Hematopoietic multipotent progenitor cell treated with erythropoietin and hydrocortisone succinate and interleukin-3 and kit ligand, for 17 days (in vitro differentiated cells): ENCODE data around the gene SPP2.

Experiments used
- DNase-seq: peaks from one replicate; pipeline ENCODE4 v3.0.0-alpha.2; 2015; ENCODE audit warnings: low spot score

SPP2 gene, protein sequence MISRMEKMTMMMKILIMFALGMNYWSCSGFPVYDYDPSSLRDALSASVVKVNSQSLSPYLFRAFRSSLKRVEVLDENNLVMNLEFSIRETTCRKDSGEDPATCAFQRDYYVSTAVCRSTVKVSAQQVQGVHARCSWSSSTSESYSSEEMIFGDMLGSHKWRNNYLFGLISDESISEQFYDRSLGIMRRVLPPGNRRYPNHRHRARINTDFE

GRCh38 chr2:234050455-234051135 lies at the start of gene SPP2:
Gene SPP2 (plus strand): TSS chr2:234050702. CDS start chr2:234050787, 85 bp downstream.
- no peak for DNase-seq

DNA sequence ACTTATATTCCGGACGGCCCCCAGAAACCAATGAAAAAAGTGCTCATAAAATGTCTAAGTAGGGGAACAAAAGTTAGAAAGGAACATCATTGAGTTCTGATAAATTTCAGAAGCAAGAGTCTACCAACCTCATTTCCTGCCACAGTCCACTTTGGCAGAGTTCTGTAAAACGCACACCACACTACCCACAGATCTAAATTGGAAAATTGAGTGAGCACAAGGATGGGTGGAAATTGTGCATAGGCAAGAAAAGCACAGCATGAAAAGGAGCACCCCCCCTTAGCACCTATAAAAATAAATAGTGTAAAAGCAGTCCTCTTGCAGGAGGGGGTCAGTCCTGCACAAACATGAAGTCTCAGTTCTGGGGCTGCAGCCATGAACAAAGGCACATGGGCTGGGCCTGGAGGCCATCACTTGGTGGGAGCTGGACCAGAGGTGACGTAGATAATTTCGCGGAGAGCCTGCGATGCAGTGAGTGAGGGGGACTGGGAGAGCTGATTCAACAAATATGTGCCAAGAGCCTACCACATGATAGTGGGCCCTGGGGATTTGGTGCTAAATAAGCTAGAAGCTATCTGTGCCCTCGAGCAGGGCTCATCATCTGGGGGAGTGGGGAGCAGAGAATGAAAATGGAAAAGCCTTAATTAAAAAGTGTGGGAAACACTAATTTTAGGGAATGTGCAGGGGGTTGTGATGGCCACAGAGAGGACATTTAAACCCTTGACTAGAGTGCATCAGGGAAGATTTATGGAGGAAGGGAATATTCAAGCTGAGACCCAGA lies 48.9 kb upstream of the SPP2 start:
- DNase-seq = no peak

DNA sequence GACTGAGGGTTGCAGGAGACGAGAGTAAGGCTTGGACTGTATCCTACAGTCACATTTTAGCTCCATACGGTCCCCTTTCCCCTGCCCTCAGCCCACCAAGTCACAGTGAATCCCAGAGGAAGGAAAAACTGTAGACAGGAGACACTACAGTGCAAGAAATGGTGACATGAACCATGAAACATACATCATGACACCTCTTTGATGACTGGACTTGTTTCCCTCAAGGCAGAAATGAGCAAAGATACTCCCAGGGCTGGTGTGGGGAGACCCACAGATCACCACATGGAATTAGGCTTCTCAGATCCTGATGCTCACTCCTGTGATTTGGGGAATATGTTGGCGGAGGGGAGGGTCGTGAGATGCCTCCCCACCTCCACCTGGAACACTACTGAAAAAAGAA lies 48.2 kb upstream of the SPP2 start:
- no peak for DNase-seq

DNA sequence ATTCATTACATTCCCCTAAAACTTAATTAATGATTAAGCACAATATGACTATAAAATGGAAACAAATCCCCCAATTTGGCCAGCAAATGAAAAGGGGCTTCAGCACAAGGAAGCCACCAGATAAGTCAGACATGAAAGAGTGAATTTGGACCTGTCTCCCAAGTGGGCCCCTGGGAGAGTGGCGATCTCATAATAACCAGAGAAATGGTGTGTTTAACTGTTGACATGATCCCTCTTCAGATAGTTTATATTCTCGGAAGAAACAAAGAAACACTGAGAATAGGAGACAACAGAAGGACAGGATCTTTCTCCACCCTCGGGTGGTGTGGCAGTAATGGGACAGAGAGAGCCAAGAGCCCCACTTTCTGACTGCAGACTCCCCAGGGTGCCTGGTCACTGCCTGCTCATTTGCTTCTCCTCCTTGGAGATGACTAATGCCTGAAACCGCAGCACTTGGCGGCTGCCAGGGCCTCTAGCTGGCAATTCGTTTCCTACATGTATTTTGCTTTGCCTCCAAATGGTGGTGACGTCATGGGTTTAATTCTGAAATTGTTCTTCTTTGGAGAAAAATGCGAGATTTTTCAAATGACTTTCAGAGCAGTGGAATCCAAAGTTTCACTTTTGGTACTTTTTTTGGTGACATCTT lies 46.4 kb upstream of the SPP2 start:
- DNase-seq = no peak

DNA sequence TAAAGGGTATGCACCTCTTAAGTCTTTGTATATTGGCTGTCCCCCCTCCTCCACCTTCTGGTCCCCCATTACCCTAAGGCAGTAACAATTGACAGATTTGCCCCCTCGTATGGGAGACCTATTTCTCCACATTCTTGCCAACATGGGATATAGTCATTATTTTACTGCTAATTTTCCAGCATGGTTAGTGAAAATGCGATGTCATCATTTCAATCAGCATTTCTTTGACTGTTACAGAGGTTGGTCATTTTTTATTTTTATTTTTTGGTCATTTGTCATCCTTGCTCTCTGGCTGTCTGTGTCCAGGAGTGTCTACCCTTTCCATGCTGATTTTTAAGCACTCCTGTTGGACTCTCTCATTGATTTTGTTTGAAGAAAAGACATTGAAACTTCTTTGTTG lies 45.4 kb upstream of the SPP2 start:
- no peak for DNase-seq

DNA sequence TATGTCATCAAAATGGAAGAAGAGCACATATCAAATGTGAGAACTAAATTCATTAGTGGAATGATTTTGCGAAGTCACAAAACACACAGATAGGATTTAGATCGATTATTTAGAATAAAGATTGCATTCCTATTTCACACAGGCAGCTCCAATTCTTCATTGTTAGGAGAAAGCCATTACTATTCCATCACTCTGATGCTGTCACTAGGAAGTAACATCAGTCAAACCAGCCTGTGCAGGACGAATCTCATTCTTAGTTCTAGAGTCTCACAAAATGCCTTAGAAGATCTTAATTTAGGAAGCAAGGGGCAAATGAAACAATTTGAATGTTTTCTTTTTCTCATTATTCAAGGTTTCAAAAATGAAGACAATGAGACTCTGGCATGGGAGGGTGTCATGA lies 44.0 kb upstream of the SPP2 start:
- no peak for DNase-seq

DNA sequence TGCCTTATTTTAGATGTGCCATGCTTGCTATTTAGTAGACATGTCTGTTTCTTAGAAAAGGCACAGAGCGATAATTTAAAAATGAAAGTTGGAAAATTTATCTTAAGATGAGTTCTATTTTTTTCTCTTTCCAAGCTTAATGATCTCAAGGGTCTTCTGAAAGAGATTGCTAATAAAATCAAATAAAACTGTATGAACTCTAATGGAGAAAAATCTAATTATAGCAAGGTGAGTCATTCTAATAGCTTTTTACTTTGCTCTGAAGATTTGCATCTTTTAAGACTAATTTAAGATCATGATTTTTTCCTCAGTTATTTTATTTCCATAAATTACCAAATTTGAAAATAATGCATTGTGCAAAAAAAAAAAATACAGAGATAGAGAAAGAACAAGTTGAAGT lies 36.1 kb upstream of the SPP2 start:
- DNase-seq = no peak

DNA sequence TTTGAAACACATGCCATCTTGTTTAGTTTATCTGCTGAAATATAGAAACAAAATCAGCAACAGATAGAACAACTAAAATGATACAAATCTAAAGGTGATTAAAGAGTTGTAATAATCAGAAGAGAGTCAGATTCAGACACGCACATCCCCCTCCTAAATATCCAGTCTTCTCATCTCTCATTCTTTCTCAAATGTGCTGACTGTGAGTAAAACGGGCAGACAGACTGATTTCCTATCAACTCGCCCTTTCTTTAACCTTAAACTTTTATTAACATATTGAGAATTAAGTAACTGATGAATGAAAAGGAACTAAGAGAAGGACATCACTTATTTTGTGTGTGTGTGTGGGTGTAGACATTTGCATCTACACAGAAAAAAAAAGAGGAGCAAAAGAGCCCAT lies 34.6 kb upstream of the SPP2 start:
- no peak for DNase-seq

DNA sequence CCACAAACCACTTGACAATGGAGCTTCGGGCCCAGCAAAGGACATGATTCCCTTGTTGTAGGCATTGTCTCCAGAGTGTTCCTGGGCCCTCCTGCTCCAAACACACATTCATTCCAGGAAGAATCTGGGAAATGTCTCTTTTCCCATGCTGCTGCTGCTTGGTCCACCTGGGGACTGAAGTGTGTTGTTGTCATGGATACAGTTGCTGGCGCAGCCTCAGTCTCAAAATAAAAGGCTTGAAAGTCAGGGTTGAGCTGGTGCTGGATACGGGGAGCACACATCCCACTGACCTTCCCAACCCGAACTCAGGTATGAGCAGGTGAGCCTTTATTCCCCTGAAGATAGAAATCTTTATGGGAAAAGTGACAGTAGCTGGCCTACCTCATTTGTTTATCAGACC lies 30.6 kb upstream of the SPP2 start:
- DNase-seq = no peak

- DNase-seq = no peak
Measured at GRCh38 chr2:234020332-234020731, 30.2 kb upstream of the SPP2 start.

DNA sequence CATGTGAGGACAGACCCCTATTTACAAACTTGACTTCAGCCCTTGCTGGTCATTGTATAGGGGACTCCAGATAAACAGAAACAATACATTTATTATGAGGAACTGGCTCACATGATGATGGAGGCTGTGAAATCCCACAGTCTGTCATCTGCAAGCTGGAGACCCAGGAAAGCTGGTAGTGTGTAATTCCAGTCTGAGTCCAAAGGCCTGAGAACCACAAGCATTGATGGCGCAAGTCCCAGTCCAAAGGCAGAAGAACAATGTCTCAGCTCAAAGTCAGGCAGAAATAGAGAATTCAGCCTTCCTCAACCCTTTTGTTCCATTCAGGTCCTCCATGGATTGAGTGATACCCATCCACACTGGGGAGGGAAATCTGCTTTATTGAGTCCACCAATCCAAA lies 28.1 kb upstream of the SPP2 start:
- no peak for DNase-seq

- no peak for DNase-seq
Measured at GRCh38 chr2:234024304-234024703, 26.2 kb upstream of the SPP2 start.

- no peak for DNase-seq
Measured at GRCh38 chr2:234025466-234025865, 25.0 kb upstream of the SPP2 start.

- DNase-seq = no peak
Measured at GRCh38 chr2:234025891-234026401, 24.6 kb upstream of the SPP2 start.

DNA sequence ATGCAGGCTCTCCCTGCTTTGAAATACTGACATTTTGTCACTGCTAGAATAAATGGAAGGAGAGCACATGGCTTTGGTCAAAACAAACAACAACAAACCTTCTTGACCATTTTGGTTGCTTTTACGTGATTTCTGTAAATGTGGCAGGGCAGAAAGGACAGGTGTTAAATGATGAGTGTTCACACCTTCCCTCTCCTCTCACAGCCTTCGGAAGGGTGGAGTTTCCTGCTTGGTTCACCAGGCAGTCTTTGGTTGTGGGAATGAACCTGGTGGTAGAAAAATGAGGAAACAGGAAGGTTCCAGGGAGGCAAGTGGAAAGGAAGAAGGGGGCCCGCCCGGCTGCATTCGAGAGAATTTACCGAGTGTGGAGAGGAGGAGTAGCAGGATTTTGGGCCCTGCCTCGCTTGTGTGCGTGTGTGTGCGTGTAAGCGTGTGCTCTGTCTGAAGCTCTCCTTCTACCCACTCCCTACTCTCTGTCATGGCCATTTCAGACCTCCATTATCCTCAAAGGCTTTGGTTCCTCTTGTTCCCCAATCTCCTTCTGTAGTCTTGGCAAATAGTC lies 23.7 kb upstream of the SPP2 start:
- no peak for DNase-seq

DNA sequence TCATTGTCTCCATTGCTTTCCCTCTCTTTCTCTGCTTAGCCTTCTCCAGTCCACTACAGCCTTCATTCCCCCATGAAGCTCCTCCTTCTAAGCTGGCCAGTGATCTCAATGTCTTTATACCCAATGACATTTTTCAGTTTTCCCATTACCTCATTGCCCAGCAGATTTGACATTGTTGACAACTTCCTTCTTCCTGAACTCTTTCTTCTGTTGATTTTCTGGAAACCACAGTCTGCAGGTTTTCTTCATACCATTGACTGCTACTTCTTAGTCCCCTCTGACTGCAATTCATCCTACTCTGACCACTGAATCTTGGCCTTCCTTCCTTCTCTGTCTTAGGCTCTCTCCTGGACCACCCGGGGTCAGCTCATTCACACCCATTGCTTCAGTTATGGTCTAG lies 22.9 kb upstream of the SPP2 start:
- DNase-seq = no peak

- DNase-seq = no peak
Measured at GRCh38 chr2:234029150-234029733, 21.3 kb upstream of the SPP2 start.

- DNase-seq = no peak
Measured at GRCh38 chr2:234031207-234031606, 19.3 kb upstream of the SPP2 start.

DNA sequence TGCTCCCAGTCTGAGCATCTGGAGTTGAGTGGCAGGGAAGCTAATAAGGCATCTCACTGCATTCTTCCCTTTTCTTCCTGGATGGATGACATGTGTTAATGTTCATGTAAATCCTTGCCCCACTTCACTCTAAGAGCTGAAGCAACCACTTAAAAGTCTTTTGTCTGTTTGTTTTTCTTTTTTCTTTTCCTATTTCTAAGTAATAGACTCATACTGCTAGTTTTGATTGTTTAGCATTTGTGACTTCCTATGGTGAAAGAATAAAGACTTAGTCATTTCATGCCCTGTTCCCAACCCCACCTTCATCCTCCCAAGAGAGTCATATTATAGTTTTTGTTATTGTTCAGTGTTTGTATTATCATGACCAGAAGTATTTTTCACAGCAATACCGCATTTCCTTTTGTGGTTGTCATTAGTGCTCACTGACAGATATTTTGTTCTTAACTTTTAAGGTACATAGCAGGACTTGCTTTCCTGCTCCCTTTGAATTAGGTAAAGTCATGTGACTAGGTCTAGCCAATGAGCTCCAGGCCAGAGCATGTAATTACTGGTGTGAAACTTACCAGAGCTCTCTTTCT lies 18.1 kb upstream of the SPP2 start:
- DNase-seq = no peak

- no peak for DNase-seq
Measured at GRCh38 chr2:234033174-234033573, 17.3 kb upstream of the SPP2 start.

GRCh38 chr2:234033885-234034284 lies 16.6 kb upstream of the SPP2 start:
- no peak for DNase-seq
